ENCODE measurements around the gene TSHZ3.

The TSHZ3 gene

GRCh38 chr19:31260171-31260933, 88.9 kb downstream of the TSHZ3 start:
- H3K4me1 ChIP-seq (ENCODE audit: control insufficient read depth, insufficient read depth, low read length), result no peaks in the 10 kb centered on the region
- H3K9me3 ChIP-seq (ENCODE audit: control insufficient read depth, low read length), result no peaks in the 10 kb centered on the region
- no peak overlapping the region for H3K9ac ChIP-seq (ENCODE audit: low read length)
- H3K27me3 ChIP-seq (ENCODE audit: control insufficient read depth, insufficient read depth, low read length), result no peaks in the 10 kb centered on the region
- no peaks in the 10 kb centered on the region for H3K36me3 ChIP-seq (ENCODE audit: control insufficient read depth, insufficient read depth, low read length)
- H3K4me3 ChIP-seq (ENCODE audit: low read length), result no peak overlapping the region

- Histone ChIP-seq H3K4me1 (ENCODE audit: control insufficient read depth, insufficient read depth, low read length) (no peaks in the 10 kb centered on the region), H3K36me3 (ENCODE audit: control insufficient read depth, insufficient read depth, low read length) (no peaks in the 10 kb centered on the region), H3K9ac (ENCODE audit: low read length) (no peak overlapping the region), H3K9me3 (ENCODE audit: control insufficient read depth, low read length) (no peaks in the 10 kb centered on the region), H3K4me3 (ENCODE audit: low read length) (no peak overlapping the region), H3K27me3 (ENCODE audit: control insufficient read depth, insufficient read depth, low read length) (no peaks in the 10 kb centered on the region)
Observed at GRCh38 chr19:31258211-31259052, 90.8 kb downstream of the TSHZ3 start.

DNA sequence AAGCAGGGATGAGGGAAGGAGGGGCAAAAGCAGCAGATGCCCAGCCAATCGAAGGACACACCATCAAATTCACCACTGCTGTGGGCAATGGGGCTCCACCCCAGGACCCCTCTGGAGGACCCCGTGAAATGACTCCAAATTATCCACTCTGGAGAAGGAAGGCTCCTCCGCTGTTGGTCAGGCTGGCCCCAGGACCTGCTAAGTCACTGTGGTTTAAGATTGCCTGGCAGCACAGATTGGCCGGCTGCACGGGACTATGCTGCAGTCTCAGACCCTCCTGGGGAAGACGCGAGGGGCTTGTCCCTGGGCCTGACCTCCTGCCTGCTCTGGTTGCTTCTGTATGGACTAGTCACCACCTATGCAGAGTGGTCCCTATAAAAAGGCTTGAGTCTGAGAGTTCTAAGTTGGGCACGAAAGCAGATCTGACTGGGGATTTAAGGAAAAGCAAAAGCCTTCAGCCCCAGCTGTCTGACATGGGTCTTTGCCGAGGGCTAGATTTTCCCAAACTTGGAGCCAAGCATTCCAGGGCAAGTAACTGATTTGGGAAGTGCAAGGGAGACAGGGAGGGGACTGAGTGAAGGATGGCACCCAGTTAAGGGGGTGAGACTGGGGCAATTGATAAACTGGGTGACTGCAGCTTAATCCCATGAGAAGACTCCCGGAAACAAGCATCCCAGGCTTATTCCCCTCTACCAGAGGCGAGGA, 91.7 kb downstream of the TSHZ3 start:
- Histone ChIP-seq H3K9me3 (ENCODE audit: control insufficient read depth, low read length) (no peaks in the 10 kb centered on the region), H3K36me3 (ENCODE audit: control insufficient read depth, insufficient read depth, low read length) (no peaks in the 10 kb centered on the region), H3K4me1 (ENCODE audit: control insufficient read depth, insufficient read depth, low read length) (no peaks in the 10 kb centered on the region), H3K4me3 (ENCODE audit: low read length) (no peak overlapping the region), H3K27me3 (ENCODE audit: control insufficient read depth, insufficient read depth, low read length) (no peaks in the 10 kb centered on the region), H3K9ac (ENCODE audit: low read length) (no peak overlapping the region)

DNA sequence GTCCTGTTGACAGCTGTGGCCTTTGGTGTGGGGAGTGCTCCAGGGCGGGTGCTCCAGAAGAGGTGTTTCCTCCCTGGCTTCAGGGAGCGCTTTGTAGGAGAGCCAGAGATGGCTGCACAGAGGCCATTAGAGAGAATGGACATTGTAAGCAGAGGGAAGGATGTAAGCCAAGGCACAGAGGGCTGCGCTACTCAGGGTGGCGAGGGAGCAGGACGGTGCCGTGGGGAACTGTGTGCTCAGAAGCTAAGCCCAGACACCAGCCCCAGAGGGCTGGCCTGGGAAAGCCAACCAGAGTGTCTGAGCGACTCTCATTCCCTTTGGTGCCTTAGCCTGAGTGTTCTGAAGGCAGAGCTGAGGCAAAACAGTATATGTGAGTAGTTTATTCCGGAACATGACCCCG, 92.2 kb downstream of the TSHZ3 start:
- no peaks in the 10 kb centered on the region for H3K27me3 ChIP-seq (ENCODE audit: control insufficient read depth, insufficient read depth, low read length)
- no peaks in the 10 kb centered on the region for H3K9me3 ChIP-seq (ENCODE audit: control insufficient read depth, low read length)
- no peaks in the 10 kb centered on the region for H3K36me3 ChIP-seq (ENCODE audit: control insufficient read depth, insufficient read depth, low read length)
- H3K4me1 ChIP-seq (ENCODE audit: control insufficient read depth, insufficient read depth, low read length), result no peaks in the 10 kb centered on the region
- H3K9ac ChIP-seq (ENCODE audit: low read length), result no peak overlapping the region
- no peak overlapping the region for H3K4me3 ChIP-seq (ENCODE audit: low read length)

DNA sequence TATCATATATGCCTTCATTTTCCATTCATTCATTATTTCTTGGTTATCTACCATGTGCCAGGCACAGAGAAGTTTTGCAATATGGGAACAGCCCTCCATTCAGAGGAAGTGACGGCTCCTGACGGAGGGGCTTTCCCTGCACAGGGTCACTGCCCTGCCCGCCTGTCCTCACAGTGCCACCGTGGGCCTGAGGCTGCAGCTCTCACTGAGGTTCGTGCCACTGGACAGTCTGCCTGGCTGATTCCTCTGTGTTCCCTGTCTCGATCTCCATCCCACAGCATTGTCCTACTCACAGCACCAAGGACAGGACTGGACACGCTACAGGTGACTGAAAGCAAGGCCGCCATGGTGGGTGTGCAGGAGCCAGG, 92.7 kb downstream of the TSHZ3 start:
- Histone ChIP-seq H3K27me3 (ENCODE audit: control insufficient read depth, insufficient read depth, low read length) (no peaks in the 10 kb centered on the region), H3K9ac (ENCODE audit: low read length) (no peak overlapping the region), H3K36me3 (ENCODE audit: control insufficient read depth, insufficient read depth, low read length) (no peaks in the 10 kb centered on the region), H3K4me3 (ENCODE audit: low read length) (no peak overlapping the region), H3K4me1 (ENCODE audit: control insufficient read depth, insufficient read depth, low read length) (no peaks in the 10 kb centered on the region), H3K9me3 (ENCODE audit: control insufficient read depth, low read length) (no peaks in the 10 kb centered on the region)

DNA sequence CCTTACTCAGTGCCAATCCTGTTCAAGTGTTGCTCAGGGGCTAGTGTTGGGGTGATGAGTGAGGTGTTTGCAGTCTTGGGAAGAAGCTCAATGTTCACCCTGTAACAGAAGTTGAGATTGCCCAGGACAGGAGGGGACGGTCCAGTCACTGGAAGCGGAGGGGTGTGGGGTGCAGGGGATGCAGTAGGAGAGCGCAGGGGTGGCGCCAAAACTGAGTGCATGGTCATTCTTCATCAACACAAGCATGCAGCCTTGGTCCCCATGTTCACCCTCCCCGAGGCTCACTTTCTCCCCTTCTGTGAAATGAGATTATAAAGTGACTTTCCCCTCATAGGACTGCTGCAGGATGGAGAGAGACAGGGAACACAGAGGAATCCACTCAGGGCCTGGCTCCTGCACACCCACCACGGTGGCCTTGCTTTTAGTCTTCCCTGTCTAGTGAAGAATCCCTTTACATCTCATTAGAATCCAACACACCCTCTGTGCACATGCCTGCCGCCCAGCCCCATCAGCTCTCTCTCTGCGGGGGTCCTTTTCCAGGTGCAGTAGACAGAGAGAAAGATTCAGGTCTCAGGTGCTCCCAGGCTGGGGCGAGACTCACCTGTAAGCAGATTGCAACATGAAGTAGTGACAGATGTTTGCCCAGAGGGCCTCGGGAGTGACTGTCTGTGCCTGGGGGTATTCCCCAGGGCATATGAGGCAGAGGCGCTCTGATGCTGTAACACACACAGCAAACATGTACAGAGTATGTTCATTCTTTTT, 93.2 kb downstream of the TSHZ3 start:
- Histone ChIP-seq H3K9ac (ENCODE audit: low read length) (no peak overlapping the region), H3K4me1 (ENCODE audit: control insufficient read depth, insufficient read depth, low read length) (no peaks in the 10 kb centered on the region), H3K36me3 (ENCODE audit: control insufficient read depth, insufficient read depth, low read length) (no peaks in the 10 kb centered on the region), H3K9me3 (ENCODE audit: control insufficient read depth, low read length) (no peaks in the 10 kb centered on the region), H3K4me3 (ENCODE audit: low read length) (no peak overlapping the region), H3K27me3 (ENCODE audit: control insufficient read depth, insufficient read depth, low read length) (no peaks in the 10 kb centered on the region)

DNA sequence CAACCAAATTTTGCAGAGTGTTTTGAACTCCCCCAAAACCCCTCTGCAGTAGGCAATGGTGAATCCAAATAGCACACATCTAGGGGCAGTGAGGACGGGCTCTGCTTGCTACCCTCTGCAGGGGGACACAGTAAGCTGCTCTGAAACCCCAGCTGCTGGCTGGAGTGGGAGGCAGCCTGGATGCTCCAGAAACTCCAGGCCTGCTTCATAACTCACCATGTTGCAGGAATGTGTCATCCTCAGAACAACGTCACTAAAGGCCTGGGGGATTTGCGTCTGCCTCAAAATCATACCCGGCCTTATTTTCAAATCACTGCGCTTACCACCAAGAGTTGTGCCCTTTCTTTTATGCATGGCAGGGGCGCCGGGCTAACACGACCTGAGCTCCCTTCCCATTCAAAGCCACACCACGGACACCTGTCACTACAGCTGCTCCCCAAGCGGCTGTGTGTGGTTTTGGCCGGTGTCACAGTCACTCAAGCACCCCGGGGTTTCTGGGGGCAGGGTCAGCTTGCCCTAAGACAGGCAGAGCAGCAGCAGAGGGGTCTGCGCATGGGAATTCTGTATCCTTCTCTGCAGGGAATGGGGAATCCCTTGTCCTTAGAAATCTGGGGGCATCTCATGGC, 93.9 kb downstream of the TSHZ3 start:
- no peaks in the 10 kb centered on the region for H3K36me3 ChIP-seq (ENCODE audit: control insufficient read depth, insufficient read depth, low read length)
- no peaks in the 10 kb centered on the region for H3K9me3 ChIP-seq (ENCODE audit: control insufficient read depth, low read length)
- H3K4me3 ChIP-seq (ENCODE audit: low read length), result no peak overlapping the region
- H3K9ac ChIP-seq (ENCODE audit: low read length), result no peak overlapping the region
- no peaks in the 10 kb centered on the region for H3K4me1 ChIP-seq (ENCODE audit: control insufficient read depth, insufficient read depth, low read length)
- peaks cover 2% of the 10 kb centered on the region for H3K27me3 ChIP-seq (ENCODE audit: control insufficient read depth, insufficient read depth, low read length)

DNA sequence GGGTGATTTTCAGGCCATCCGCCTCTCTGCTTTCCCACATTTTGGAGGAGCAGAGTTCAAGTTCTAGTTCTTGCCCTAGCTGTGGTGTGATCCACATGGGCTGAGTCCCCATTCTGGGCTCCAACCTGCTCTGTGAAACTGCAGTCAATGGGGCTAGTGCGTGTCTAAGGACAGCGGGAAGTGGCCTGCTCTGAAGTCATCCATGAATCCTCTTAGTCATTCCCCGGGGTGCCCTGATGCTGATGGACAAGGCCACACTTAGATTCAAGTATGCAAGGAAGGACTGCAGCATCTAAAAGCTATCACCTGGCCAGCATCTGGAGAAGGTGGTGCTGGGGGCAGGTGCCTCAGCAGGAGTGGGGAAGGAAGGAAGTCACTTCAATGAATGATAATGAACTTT, 94.6 kb downstream of the TSHZ3 start:
- Histone ChIP-seq H3K27me3 (ENCODE audit: control insufficient read depth, insufficient read depth, low read length) (peaks cover 2% of the 10 kb centered on the region), H3K9me3 (ENCODE audit: control insufficient read depth, low read length) (no peaks in the 10 kb centered on the region), H3K9ac (ENCODE audit: low read length) (no peak overlapping the region), H3K4me3 (ENCODE audit: low read length) (no peak overlapping the region), H3K4me1 (ENCODE audit: control insufficient read depth, insufficient read depth, low read length) (no peaks in the 10 kb centered on the region), H3K36me3 (ENCODE audit: control insufficient read depth, insufficient read depth, low read length) (no peaks in the 10 kb centered on the region)

DNA sequence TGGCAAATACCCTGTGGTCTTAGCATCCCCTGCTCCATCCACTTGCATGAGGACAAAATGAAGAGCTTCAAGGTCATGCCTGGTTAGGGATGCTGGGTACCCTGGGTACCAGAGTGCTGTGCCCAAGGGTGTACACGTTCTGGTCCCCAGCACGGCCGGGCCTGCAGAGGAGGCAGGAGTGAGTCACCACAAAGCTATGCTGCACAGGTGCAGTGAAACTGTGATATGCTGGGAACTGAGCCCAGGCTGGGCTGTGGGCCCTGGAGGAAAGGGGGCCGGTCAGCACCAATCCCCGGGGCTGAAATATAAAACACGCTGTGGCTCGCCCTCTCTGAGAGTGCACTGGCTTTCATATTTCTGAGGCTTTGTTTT, 95.1 kb downstream of the TSHZ3 start:
- H3K4me3 ChIP-seq (ENCODE audit: low read length), result no peak overlapping the region
- no peaks in the 10 kb centered on the region for H3K4me1 ChIP-seq (ENCODE audit: control insufficient read depth, insufficient read depth, low read length)
- H3K36me3 ChIP-seq (ENCODE audit: control insufficient read depth, insufficient read depth, low read length), result no peaks in the 10 kb centered on the region
- peaks cover 2% of the 10 kb centered on the region for H3K27me3 ChIP-seq (ENCODE audit: control insufficient read depth, insufficient read depth, low read length)
- H3K9me3 ChIP-seq (ENCODE audit: control insufficient read depth, low read length), result no peaks in the 10 kb centered on the region
- no peak overlapping the region for H3K9ac ChIP-seq (ENCODE audit: low read length)

DNA sequence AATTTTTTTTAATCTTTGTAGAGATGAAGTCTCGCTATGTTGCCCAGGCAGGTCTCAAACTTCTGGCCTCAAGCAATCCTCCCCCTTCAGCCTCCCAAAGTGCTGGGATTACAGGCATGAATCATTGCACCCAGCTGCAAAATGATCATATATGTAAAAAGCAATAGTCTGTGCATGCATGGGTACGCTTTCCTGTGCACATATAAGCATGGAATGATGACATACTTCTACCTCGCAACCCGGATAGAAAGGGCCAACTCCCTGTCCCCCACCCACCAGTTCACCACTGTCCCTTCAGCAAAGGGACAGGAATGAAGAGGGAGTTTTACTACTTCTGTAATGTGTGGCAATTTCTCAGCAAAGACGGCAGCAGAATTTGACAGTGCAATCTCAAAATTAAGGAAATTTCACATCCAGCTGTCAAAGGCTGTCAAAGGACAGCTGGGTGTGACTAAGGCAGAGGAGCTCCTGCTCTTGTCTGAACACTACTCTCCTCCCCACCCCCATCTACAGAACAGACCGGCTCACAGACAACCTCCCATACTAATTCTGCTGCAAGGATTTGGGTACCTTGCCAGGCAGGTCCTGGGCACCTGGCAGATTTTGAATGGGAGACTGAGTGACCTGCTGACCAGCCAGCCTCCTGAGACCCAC, 95.6 kb downstream of the TSHZ3 start:
- H3K36me3 ChIP-seq (ENCODE audit: control insufficient read depth, insufficient read depth, low read length), result no peaks in the 10 kb centered on the region

GRCh38 chr19:31252441-31252840, 96.8 kb downstream of the TSHZ3 start:
- Histone ChIP-seq H3K27me3 (ENCODE audit: control insufficient read depth, insufficient read depth, low read length) (peaks cover 2% of the 10 kb centered on the region), H3K9ac (ENCODE audit: low read length) (no peak overlapping the region), H3K9me3 (ENCODE audit: control insufficient read depth, low read length) (no peaks in the 10 kb centered on the region), H3K4me3 (ENCODE audit: low read length) (no peak overlapping the region), H3K4me1 (ENCODE audit: control insufficient read depth, insufficient read depth, low read length) (no peaks in the 10 kb centered on the region), H3K36me3 (ENCODE audit: control insufficient read depth, insufficient read depth, low read length) (no peaks in the 10 kb centered on the region)

More for the DNA sequence above, 95.6 kb downstream of the TSHZ3 start:
- no peak overlapping the region for H3K4me3 ChIP-seq (ENCODE audit: low read length)
- no peaks in the 10 kb centered on the region for H3K9me3 ChIP-seq (ENCODE audit: control insufficient read depth, low read length)
- H3K27me3 ChIP-seq (ENCODE audit: control insufficient read depth, insufficient read depth, low read length), result peaks cover 2% of the 10 kb centered on the region
- no peaks in the 10 kb centered on the region for H3K4me1 ChIP-seq (ENCODE audit: control insufficient read depth, insufficient read depth, low read length)
- no peak overlapping the region for H3K9ac ChIP-seq (ENCODE audit: low read length)
